CD4-positive, alpha-beta T cell treated with Interleukin-15 for 1 hour (primary cell): Measurements from ENCODE around the gene MEGF9.
"Not testable (repeated sequence)": the region's sequence is repeated elsewhere in the genome, so short reads cannot be mapped to it uniquely, and the experiment has no call there.

Experiments
- DNase-seq: peaks from one replicate; pipeline ENCODE4 v3.0.0-alpha.2; 2020

MEGF9 gene

DNA sequence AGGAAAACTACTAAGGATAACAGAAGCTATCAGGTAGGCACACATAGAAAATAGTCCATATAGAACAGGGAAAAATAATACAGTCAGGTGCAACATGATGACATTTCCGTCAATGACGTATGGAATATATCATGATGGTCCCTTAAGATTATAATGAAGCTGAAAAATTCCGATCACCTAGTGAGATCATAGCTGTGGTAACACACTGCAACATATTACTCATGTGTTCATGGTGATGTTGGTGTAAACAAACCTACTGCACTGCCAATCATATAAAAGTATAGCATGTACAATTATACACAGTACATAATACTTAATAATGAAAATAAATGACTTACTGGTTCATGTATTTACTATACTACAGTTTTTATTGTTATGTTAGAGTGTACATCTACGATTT is 60.0 kb downstream of the MEGF9 start:
- DNase-seq = no peak

- DNase-seq = no peak
Observed at GRCh38 chr9:120653762-120654161, 60.5 kb downstream of the MEGF9 start.

- no peak for DNase-seq
Observed at GRCh38 chr9:120652934-120653333, 61.3 kb downstream of the MEGF9 start.

- no peak for DNase-seq
Observed at GRCh38 chr9:120650352-120650751, 63.9 kb downstream of the MEGF9 start.

GRCh38 chr9:120648581-120649197 is 65.6 kb downstream of the MEGF9 start:
- DNase-seq = no peak

GRCh38 chr9:120646948-120647347 is 67.3 kb downstream of the MEGF9 start:
- no peak for DNase-seq

- no peak for DNase-seq
Observed at GRCh38 chr9:120645760-120646159, 68.5 kb downstream of the MEGF9 start.

DNA sequence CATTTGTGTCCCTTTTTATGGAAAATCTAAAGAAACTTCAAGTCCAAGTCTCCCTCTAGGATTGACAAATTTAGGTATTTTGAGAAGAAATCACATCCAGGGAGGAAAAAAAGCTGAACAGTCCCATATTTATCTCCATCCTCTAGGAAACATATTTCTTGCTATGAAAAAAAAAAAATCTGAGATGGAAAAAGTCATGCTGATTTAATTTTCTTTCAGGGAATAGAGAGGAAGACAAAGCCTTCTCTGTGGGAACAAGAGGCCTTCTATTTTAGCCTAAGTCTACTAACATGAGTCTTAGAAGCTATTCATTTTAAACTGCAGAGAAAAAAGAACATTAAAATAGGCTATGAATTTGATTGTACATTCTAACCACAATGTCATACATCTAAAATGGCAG is 71.2 kb downstream of the MEGF9 start:
- DNase-seq = no peak

DNA sequence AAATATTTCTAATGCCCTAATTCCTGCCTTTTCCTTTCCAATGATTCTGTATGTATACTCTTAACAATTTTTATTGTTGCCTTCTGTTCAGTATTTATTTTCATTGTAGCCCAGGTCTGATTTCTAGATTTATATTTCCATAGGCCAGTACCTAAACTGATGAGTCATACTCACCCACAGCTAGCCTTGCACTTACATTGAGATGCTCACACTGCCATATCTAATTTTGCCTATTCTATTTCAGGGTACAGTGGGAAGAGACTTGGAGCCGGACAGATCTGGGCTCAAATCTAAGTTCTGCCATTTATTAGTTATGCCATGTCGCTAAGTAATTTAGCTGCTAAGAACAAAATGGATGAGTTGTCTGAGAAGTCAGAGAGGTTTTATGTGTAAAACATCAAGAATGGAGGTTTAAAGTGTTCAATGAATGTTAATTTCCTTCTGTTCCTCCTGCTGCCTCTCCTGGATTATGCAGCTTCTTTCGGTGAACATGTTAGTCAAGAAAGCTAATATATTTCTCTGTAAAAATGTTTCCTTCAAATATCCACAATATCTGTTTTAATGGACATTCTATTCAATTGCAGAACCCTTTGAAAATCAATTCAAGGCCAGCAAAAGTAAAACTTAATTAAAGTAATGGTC is 72.0 kb downstream of the MEGF9 start:
- no peak for DNase-seq

DNA sequence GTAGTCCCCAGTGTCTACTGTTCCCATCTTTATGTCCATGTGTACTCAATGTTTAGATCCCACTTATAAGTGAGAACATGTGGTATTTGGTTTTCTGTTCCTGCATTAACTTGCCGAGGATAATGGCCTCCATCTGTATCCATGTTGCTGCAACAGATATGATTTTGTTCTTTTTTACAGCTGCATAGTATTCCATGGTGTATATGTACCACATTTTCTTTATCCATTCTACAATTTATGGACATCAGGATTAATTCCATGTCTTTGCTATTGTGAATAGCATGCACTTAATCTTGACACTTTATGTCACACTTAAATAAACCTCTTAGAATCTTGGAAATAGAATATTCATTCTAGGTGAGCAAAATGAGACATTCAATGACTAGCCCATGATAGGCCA is 73.4 kb downstream of the MEGF9 start:
- DNase-seq = not testable (repeated sequence)

GRCh38 chr9:120640380-120640779 is 73.9 kb downstream of the MEGF9 start:
- no peak for DNase-seq

DNA sequence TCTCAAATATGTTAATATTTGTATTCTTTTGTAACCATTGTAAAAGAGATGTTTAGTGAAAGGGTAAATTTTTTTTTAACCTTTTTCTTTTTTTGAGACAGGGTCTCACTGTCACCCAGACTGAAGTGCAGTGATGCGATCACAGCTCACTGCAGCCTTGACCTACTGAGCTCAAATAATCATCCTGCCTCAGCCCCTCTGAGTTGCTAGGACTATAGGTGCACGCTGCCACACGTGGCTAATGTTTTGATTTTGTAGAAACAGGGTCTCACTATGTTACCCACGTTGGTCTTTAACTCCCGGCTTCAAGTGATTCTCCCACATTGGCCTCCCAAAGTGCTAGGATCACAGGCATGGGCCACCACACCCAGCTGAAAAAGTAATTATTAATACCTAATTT is 76.4 kb downstream of the MEGF9 start:
- DNase-seq = no peak

GRCh38 chr9:120636194-120636957 is 77.9 kb downstream of the MEGF9 start:
- DNase-seq = no peak

DNA sequence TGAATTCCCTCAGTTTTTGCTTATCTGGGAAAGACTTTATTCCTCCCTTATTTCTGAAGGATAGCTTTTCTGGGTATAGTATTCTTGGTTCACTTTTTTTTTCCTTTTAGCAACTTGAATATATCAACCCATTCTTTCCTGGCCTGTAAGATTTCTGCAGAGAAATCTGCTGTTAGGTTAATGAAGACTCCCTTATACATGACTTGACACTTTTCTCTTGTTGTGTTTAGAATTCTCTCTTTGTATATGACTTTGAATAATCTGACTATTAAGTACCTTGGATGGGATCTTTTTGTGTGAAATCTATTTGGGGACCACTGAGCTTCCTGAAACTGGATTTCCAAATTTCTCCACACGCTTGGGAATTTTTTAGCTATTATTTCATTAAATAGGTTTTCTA is 79.3 kb downstream of the MEGF9 start:
- DNase-seq = no peak

GRCh38 chr9:120630333-120630732 is 83.9 kb downstream of the MEGF9 start:
- DNase-seq = no peak

- DNase-seq = not testable (repeated sequence)
Observed at GRCh38 chr9:120628925-120629497, 85.3 kb downstream of the MEGF9 start.

DNA sequence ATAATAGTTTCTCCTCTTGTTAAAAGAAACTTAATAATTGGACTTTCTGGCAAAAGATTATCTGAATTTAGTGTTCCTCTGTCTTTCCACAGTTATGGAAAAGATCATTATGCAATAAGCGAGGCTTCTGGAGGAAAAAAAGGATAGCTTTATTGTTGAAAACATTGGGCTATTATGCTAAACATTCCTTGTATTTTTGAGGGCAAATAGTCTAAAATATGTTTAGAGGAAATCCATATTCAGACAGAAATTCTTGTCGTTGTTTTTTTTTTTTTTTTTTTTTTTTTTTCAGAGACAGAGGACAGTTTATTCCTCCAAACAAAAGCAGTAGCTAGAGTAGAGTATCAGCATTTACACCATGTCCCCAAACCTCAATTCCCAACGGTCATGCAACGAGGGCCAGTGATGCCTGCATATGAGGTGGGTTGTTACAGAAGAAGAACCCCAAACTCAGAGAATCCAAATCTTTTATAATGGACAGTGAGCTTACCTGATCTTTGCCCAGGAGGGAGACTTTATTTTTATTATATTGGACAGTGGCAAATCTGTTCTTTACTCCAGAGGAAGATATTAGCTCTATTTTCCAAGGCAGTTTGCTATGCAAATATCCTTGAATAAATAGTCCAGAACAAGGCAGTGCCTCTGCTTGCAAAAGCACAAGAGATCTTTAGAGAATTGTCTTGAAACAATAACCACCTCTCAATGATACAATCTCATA is 85.9 kb downstream of the MEGF9 start:
- no peak for DNase-seq

- no peak for DNase-seq
Observed at GRCh38 chr9:120627073-120627472, 87.2 kb downstream of the MEGF9 start.

GRCh38 chr9:120626512-120626911 is 87.8 kb downstream of the MEGF9 start:
- no peak for DNase-seq

GRCh38 chr9:120625222-120625621 is 89.0 kb downstream of the MEGF9 start:
- DNase-seq = no peak

DNA sequence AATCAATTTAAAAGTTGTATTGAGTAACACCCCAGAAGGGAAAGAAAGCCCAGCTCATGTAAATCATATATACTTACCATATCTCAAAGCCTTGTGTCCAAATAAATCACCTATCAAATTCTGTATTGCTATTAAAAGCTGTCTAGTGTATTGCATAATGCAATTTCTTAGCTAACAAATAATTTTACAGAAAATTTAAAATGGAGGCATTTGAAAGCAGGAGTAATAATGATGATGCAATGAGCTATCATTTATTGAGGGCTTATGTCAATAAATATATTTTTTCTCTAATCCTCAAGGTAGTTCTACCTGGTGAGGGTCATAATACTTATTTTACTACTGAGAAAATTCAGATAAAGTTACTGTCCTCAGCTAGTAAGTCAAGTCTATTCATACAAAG is 91.5 kb downstream of the MEGF9 start:
- DNase-seq = no peak

DNA sequence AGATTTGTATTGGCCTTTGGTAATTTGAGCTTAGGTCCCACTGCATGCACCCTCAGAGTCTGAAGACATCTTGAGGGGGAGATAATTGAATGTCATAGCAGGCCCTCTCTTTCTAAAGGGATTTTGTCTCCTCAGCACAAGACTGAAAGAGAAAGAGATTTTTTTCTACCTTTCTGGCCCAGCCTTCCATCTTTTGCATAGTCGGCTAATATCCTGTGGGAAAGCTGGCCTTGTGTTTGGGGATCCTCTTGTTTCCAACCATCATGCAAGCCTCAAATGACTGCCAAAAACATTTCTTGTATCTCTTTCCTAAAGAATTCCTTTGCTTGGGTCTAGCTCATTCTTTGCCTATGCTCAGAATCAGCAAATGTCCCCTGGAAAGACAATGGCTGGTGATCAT is 92.3 kb downstream of the MEGF9 start:
- DNase-seq = no peak
